ENCODE measurements around the gene SPNS2.

DNA sequence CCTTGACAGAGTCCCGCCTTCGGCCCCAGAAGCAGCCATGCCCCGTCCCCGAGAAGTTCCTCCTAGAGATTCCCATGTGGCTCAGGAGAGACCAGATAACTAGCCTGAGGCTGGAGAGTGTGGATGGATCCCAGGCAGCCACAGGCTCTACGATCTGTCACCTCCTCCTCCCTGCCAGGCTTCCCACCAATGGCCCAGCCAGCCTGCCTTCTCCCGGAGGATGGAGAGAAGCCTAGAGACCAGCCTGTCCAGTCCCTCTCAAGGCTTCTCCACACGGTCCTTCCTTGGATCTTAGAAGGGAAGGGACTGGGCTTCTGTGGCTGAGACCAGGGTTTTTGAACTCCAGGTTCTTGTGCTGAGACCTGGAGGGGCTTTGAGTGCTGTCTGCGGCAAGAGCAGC is 84.0 kb downstream of the SPNS2 start:
- TF ChIP-seq TAF1 (IDR thresholded peaks at IDR 0.05; ENCODE audit: low read depth) (no peak), RAD21 (conservative IDR thresholded peaks at IDR 0.05) (no peak)
- TF ChIP-seq, protein P1, sequence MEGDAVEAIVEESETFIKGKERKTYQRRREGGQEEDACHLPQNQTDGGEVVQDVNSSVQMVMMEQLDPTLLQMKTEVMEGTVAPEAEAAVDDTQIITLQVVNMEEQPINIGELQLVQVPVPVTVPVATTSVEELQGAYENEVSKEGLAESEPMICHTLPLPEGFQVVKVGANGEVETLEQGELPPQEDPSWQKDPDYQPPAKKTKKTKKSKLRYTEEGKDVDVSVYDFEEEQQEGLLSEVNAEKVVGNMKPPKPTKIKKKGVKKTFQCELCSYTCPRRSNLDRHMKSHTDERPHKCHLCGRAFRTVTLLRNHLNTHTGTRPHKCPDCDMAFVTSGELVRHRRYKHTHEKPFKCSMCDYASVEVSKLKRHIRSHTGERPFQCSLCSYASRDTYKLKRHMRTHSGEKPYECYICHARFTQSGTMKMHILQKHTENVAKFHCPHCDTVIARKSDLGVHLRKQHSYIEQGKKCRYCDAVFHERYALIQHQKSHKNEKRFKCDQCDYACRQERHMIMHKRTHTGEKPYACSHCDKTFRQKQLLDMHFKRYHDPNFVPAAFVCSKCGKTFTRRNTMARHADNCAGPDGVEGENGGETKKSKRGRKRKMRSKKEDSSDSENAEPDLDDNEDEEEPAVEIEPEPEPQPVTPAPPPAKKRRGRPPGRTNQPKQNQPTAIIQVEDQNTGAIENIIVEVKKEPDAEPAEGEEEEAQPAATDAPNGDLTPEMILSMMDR (IDR thresholded peaks at IDR 0.05; ENCODE audit: poor library complexity, severe bottlenecking) = no peak
